Esophagus squamous epithelium (tissue), 5 donors: ENCODE results near the gene SLC35A3. TPM values are rescaled to one million over a fixed set of nuclear protein-coding genes. Genes with fewer than 3 reads are reported as not detected.

Source experiments
- DNase-seq: peaks from one replicate; lab custom pipeline; 2025; lab: John Stamatoyannopoulos, UW
- H3K27ac ChIP-seq, 4 donors: fragments of 200-600 bp; sonication (generic); one replicate each; pipeline ENCODE4 v1.5.1; 2016 to 2019; ENCODE audit warnings: mild to moderate bottlenecking in 1 of 4
- H3K27me3 ChIP-seq, 4 donors: fragments of 200-600 bp; sonication (generic); 1 replicate in 3 of 4; 2 replicates in 1 of 4; pipeline versions ENCODE4 v1.5.1 to v1.6.0; 2017 to 2021; ENCODE audit warnings: antibody characterized with exemption in 1 of 4
- H3K36me3 ChIP-seq, 3 donors: fragments of 200-600 bp; sonication (generic); one replicate each; pipeline ENCODE4 v1.5.1; 2016 to 2019
- H3K4me1 ChIP-seq, 3 donors: fragments of 200-600 bp; sonication (generic); one replicate each; pipeline ENCODE4 v1.5.1; 2017 to 2019
- H3K4me3 ChIP-seq, 4 donors: fragments of 200-600 bp; sonication (generic); 1 replicate in 3 of 4; 2 replicates in 1 of 4; pipeline ENCODE4 v1.5.1; 2016 to 2019; ENCODE audit warnings: mild to moderate bottlenecking in 2 of 4, moderate library complexity in 1 of 4
- H3K9me3 ChIP-seq, 3 donors: fragments of 200-600 bp; sonication (generic); one replicate each; pipeline ENCODE4 v1.5.1; 2016 to 2019
- POLR2A ChIP-seq, 4 donors: fragments of 450-650 bp; IDR thresholded peaks; one replicate each; pipeline ENCODE4 v1.6.1; 2017; ENCODE audit warnings: antibody characterized with exemption in 4 of 4, mild to moderate bottlenecking in 4 of 4, moderate library complexity in 3 of 4
- WGBS, 2 donors: methylation state at CpG; one replicate each; pipeline ENCODE4 v1.1.5; 2018; 5-methylcytosine and 5-hydroxymethylcytosine counted together
- intact Hi-C: fragments of 100-400 bp; cut with DNase I; formaldehyde crosslinking; loops from one replicate; pipeline ENCODE4 v1.15.0; 2022
- total RNA-seq, 4 donors: library from RNA; depleted of rRNA; stranded (reverse); fragments of >200 nt; gene quantifications; one replicate each; pipeline ENCODE4 v1.1.0, GENCODE V29; 2016
- TF ChIP-seq, protein P1 (sequence below), 6 experiments: fragments of 450-650 bp in 4 of 6; fragments of 200-600 bp in 2 of 6; sonication (generic) in 2 of 6; IDR thresholded peaks; one replicate each; pipeline ENCODE4 v1.5.1; 2016 to 2019; ENCODE audit warnings: antibody characterized with exemption in 6 of 6, mild to moderate bottlenecking in 4 of 6, moderate library complexity in 4 of 6
- donor health status: DM: yes; HTN: yes; CAD: no.

Gene SLC35A3
- total RNA-seq, 4 donors from 2014 or later = 25.1 to 47.5 (median 28.9) TPM

DNA sequence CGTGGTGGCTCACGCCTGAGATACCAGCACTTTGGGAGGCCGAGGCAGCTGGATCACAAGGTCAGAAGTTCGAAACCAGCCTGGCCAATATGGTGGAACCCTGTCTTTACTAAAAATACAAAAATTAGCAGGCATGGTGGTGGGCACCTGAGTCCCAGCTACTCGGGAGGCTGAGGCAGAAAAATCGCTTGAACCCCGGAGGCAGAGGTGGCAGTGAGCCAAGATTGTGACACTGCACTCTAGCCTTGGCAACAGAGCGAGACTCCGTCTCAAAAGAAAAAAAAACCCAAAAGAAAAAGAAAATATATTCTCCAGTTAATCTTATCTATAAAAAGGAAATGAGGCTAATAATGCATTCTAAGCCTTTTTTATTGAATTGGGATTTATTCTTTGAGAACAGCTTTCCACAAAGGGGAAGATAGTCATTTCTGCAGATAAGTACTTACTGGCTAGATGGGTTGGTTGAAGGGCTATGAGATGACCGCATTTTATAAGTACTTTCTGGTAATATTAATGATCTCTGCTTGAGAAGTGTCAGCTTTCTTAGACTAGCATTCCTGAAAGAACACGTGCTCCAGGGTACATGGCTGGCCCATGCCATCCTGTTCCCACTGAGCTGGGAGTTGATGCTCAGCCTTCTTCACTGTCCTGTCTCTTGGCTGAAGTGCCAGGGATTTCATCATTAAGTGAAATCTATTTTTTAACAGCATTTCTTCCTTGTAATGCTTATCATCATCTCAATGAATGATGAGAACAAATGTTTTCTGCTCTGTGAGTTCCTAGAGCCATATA lies 105.0 kb downstream of the SLC35A3 start:
- Histone ChIP-seq H3K4me1 (no peaks in the 10 kb centered on the region), H3K27ac (no peak overlapping the region), H3K27me3 (no peaks in the 10 kb centered on the region), H3K9me3 (no peaks in the 10 kb centered on the region), H3K36me3 (peaks cover 11 to 90% (median 21%) of the 10 kb centered on the region in 3 donors), H3K4me3 (no peak overlapping the region)
- no peak for TF ChIP-seq POLR2A (IDR thresholded peaks at IDR 0.05)
- WGBS, 2 donors = 72 to 82% methylated on average over 11 of the region's 11 CpGs
- intact Hi-C loops = no loop called here
- DNase-seq = no peak

DNA sequence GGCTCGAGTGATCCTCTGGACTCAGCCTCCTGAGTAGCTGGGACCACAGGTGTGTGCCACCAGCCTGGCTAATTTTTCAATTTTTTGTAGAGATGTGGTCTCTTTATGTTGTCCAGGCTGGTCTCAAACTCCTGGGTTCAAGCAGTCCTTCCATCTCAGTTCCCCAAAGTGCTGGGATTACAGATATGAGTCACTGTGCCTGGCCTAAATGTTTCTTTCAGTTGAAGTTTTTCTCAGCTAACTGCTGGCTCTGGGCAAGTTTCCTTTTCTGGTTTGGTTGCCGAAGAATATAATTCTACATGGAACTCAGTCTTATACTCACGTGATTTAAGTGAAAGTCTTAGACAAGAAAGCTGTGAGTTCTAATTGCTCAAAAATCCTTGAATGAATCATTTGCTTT lies 106.0 kb downstream of the SLC35A3 start:
- Histone ChIP-seq H3K4me3 (no peak overlapping the region), H3K27ac (no peak overlapping the region), H3K4me1 (no peaks in the 10 kb centered on the region), H3K27me3 (no peaks in the 10 kb centered on the region), H3K36me3 (peaks cover 8 to 90% (median 21%) of the 10 kb centered on the region in 3 donors), H3K9me3 (no peaks in the 10 kb centered on the region)
- no peak for DNase-seq
- 71 to 82% methylated on average over 3 of the region's 3 CpGs for WGBS, 2 donors
- intact Hi-C loops = no loop called here
- TF ChIP-seq POLR2A (IDR thresholded peaks at IDR 0.05) = no peak
- TF ChIP-seq, protein P1, sequence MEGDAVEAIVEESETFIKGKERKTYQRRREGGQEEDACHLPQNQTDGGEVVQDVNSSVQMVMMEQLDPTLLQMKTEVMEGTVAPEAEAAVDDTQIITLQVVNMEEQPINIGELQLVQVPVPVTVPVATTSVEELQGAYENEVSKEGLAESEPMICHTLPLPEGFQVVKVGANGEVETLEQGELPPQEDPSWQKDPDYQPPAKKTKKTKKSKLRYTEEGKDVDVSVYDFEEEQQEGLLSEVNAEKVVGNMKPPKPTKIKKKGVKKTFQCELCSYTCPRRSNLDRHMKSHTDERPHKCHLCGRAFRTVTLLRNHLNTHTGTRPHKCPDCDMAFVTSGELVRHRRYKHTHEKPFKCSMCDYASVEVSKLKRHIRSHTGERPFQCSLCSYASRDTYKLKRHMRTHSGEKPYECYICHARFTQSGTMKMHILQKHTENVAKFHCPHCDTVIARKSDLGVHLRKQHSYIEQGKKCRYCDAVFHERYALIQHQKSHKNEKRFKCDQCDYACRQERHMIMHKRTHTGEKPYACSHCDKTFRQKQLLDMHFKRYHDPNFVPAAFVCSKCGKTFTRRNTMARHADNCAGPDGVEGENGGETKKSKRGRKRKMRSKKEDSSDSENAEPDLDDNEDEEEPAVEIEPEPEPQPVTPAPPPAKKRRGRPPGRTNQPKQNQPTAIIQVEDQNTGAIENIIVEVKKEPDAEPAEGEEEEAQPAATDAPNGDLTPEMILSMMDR (IDR thresholded peaks at IDR 0.05) = no peak

DNA sequence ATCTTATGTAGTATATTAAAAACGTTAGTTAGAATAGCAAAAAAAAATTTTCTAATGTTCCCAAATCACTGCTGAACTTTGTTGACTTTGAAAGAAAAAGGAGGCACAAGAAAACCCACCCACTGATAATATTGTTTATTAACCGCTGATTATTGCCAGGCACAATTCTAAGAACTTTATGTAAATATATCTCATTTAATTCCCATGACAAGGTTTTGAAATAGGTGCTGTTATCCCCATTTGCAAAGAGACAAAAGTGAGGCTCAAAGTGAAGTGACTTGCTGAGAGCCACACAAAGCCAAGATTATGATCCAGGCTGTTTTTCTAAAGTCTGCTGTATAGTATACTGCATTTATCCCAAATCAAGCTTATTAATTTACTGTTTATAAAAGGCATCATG lies 106.5 kb downstream of the SLC35A3 start:
- H3K9me3 ChIP-seq = no peaks in the 10 kb centered on the region
- WGBS, 2 donors = 71 to 90% methylated on average over 2 of the region's 2 CpGs
- DNase-seq = no peak
- no peaks in the 10 kb centered on the region for H3K27me3 ChIP-seq
- no peak overlapping the region for H3K27ac ChIP-seq
- H3K36me3 ChIP-seq = peaks cover 8 to 90% (median 21%) of the 10 kb centered on the region in 3 donors
- intact Hi-C loops = no loop called here
- no peaks in the 10 kb centered on the region for H3K4me1 ChIP-seq
- H3K4me3 ChIP-seq = no peak overlapping the region
- TF ChIP-seq, protein P1 (IDR thresholded peaks at IDR 0.05) = no peak
- TF ChIP-seq POLR2A (IDR thresholded peaks at IDR 0.05) = no peak

DNA sequence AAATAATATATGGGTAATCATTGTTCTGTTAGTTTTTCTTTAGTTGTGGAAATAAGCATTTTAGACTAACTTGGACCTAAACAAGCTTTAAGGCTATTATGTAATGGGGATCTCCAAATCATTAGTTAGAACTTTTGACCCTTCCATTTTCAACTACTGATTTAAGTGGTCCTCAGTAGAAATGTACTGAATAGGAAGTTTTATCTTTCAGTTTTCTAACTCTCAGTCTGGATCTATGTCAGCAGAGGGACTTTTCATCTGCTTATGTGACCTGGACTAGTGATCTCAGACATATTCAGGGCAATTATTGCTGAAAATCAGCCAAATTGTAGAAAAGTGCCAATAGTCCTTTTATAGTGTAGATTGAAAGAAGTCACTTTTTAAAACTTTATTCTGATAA lies 106.9 kb downstream of the SLC35A3 start:
- Histone ChIP-seq H3K27ac (no peak overlapping the region), H3K36me3 (peaks cover 5 to 90% (median 18%) of the 10 kb centered on the region in 3 donors), H3K27me3 (no peaks in the 10 kb centered on the region), H3K9me3 (no peaks in the 10 kb centered on the region), H3K4me1 (no peaks in the 10 kb centered on the region), H3K4me3 (no peak overlapping the region)
- DNase-seq = no peak
- TF ChIP-seq, protein P1 (IDR thresholded peaks at IDR 0.05) = no peak
- no peak for TF ChIP-seq POLR2A (IDR thresholded peaks at IDR 0.05)
- intact Hi-C loops = no loop called here

DNA sequence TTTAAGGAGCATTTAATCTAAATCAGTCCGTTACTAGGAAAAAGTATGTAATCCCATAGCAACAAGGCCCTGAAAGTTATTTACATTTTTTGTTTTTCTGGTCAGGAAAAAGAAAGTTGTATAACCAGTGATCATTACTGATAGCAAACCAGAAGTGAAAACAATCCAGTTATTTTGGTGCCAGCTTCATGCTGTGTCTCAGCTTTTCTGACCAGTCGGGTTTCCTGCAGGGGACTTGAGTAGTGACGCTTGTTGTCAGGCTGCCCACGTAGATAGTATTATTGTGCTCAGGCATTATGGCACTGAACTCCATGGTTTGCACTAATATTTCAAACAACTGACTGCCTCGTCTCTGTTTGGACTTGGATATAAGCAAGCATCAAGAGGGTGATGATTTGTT lies 107.7 kb downstream of the SLC35A3 start:
- no peak overlapping the region for H3K27ac ChIP-seq
- DNase-seq = no peak
- H3K27me3 ChIP-seq = no peaks in the 10 kb centered on the region
- H3K4me3 ChIP-seq = no peak overlapping the region
- no peaks in the 10 kb centered on the region for H3K9me3 ChIP-seq
- no peaks in the 10 kb centered on the region for H3K4me1 ChIP-seq
- peaks cover 0 to 90% (median 17%) of the 10 kb centered on the region in 3 donors for H3K36me3 ChIP-seq
- 73 to 90% methylated on average over 5 of the region's 5 CpGs for WGBS, 2 donors
- TF ChIP-seq POLR2A (IDR thresholded peaks at IDR 0.05) = no peak
- TF ChIP-seq, protein P1 (IDR thresholded peaks at IDR 0.05) = no peak
- intact Hi-C loops = no loop called here
